NCI-H1930 (cell line): ENCODE results near the gene SNRNP25.
"Not testable (repeated sequence)": the region's sequence is repeated elsewhere in the genome, so short reads cannot be mapped to it uniquely, and the experiment has no call there.

Experiments used
- DNase-seq, 2 experiments: peaks; one replicate each; lab custom pipeline; 2025; lab: John Stamatoyannopoulos, UW

SNRNP25 gene

GRCh38 chr16:42069-42457, 11.6 kb upstream of the SNRNP25 start:
- DNase-seq = no peak

- no peak for DNase-seq
Observed at GRCh38 chr16:42691-43090, 10.9 kb upstream of the SNRNP25 start.

GRCh38 chr16:43294-43693, 10.3 kb upstream of the SNRNP25 start:
- no peak for DNase-seq

- no peak for DNase-seq
Observed at GRCh38 chr16:44655-45054, 9.0 kb upstream of the SNRNP25 start.

GRCh38 chr16:45454-45853, 8.2 kb upstream of the SNRNP25 start:
- no peak for DNase-seq

- DNase-seq = not testable (repeated sequence)
Observed at GRCh38 chr16:46510-46909, 7.1 kb upstream of the SNRNP25 start.

- DNase-seq = no peak
Observed at GRCh38 chr16:47234-47633, 6.4 kb upstream of the SNRNP25 start.

- no peak for DNase-seq
Observed at GRCh38 chr16:50769-51591, 2.6 kb upstream of the SNRNP25 start.

- DNase-seq = no peak
Observed at GRCh38 chr16:54237-54581, 581 bp downstream of the SNRNP25 start.

- DNase-seq = no peak
Observed at GRCh38 chr16:55571-56136, 2.0 kb downstream of the SNRNP25 start.

- DNase-seq = no peak
Observed at GRCh38 chr16:56231-56927, 2.8 kb downstream of the SNRNP25 start.

GRCh38 chr16:57711-58110, 4.1 kb downstream of the SNRNP25 start:
- DNase-seq = no peak

GRCh38 chr16:58491-59439, 5.1 kb downstream of the SNRNP25 start:
- no peak for DNase-seq

GRCh38 chr16:59440-60059, 5.9 kb downstream of the SNRNP25 start:
- DNase-seq = no peak

GRCh38 chr16:60166-60565, 6.5 kb downstream of the SNRNP25 start:
- no peak for DNase-seq

- no peak for DNase-seq
Observed at GRCh38 chr16:60929-61878, 7.6 kb downstream of the SNRNP25 start.

GRCh38 chr16:61879-62281, 8.3 kb downstream of the SNRNP25 start:
- DNase-seq = no peak

- no peak for DNase-seq
Observed at GRCh38 chr16:62283-62967, 8.8 kb downstream of the SNRNP25 start.

- no peak for DNase-seq
Observed at GRCh38 chr16:62968-63391, 9.4 kb downstream of the SNRNP25 start.

- no peak for DNase-seq
Observed at GRCh38 chr16:63466-63865, 9.8 kb downstream of the SNRNP25 start.
